NCI-H2081 (cell line): ENCODE measurements around the gene PON1.

Source experiments
- DNase-seq, 2 experiments: peaks; one replicate each; lab custom pipeline; 2025; lab: John Stamatoyannopoulos, UW

The PON1 gene

GRCh38 chr7:95317546-95317945 is 6.8 kb downstream of the PON1 start:
- DNase-seq = peak; percentile 0 to 36

- no peak for DNase-seq
These were observed 7.7 kb downstream of the PON1 start for GRCh38 chr7:95316588-95316987.

GRCh38 chr7:95312561-95312960 is 11.8 kb downstream of the PON1 start:
- no peak for DNase-seq

GRCh38 chr7:95311389-95311788 is 12.9 kb downstream of the PON1 start:
- DNase-seq = no peak

GRCh38 chr7:95309951-95310350 is 14.4 kb downstream of the PON1 start:
- no peak for DNase-seq

- no peak for DNase-seq
These were observed 19.3 kb downstream of the PON1 start for GRCh38 chr7:95304990-95305389.

- no peak for DNase-seq
These were observed 21.1 kb downstream of the PON1 start for GRCh38 chr7:95303013-95303905.

- DNase-seq = no peak
These were observed 26.2 kb downstream of the PON1 start for GRCh38 chr7:95298091-95298490.

- DNase-seq = no peak
These were observed 27.3 kb downstream of the PON1 start for GRCh38 chr7:95297041-95297440.

GRCh38 chr7:95296456-95296855 is 27.9 kb downstream of the PON1 start:
- DNase-seq = no peak

GRCh38 chr7:95295397-95295796 is 28.9 kb downstream of the PON1 start:
- DNase-seq = peak in 1 of 2 experiments; percentile 12

- no peak for DNase-seq
These were observed 34.0 kb downstream of the PON1 start for GRCh38 chr7:95290166-95290830.

- DNase-seq = no peak
These were observed 38.2 kb downstream of the PON1 start for GRCh38 chr7:95286096-95286495.

GRCh38 chr7:95279417-95279816 is 44.9 kb downstream of the PON1 start:
- no peak for DNase-seq

- no peak for DNase-seq
These were observed 48.2 kb downstream of the PON1 start for GRCh38 chr7:95276114-95276513.

GRCh38 chr7:95269640-95270039 is 54.7 kb downstream of the PON1 start:
- DNase-seq = no peak

- DNase-seq = no peak
These were observed 56.6 kb downstream of the PON1 start for GRCh38 chr7:95267754-95268153.

GRCh38 chr7:95265634-95266033 is 58.7 kb downstream of the PON1 start:
- DNase-seq = no peak

GRCh38 chr7:95264363-95264891 is 59.9 kb downstream of the PON1 start:
- no peak for DNase-seq

GRCh38 chr7:95263785-95264362 is 60.5 kb downstream of the PON1 start:
- no peak for DNase-seq

GRCh38 chr7:95262875-95263274 is 61.5 kb downstream of the PON1 start:
- no peak for DNase-seq

GRCh38 chr7:95261895-95262415 is 62.4 kb downstream of the PON1 start:
- DNase-seq = no peak

GRCh38 chr7:95255691-95256090 is 68.6 kb downstream of the PON1 start:
- no peak for DNase-seq
